H1 (cell line): ENCODE data around the gene CCDC38. TPM values are rescaled to one million over a fixed set of nuclear protein-coding genes. Genes with fewer than 3 reads are reported as not detected.

Experiments
- CTCF ChIA-PET: fragments of 300-600 bp; sonication (Branson Sonifier 250); formaldehyde crosslinking; loops from one replicate; lab custom pipeline; 2021; ENCODE audit not compliant: partially characterized antibody; lab: Charles Lee
- POLR2A ChIA-PET: fragments of 300-600 bp; sonication (Branson Sonifier 250); formaldehyde crosslinking; loops from one replicate; lab custom pipeline; 2021; ENCODE audit warnings: inconsistent platforms; ENCODE audit not compliant: partially characterized antibody; lab: Charles Lee
- DNase-seq, 2 experiments: peaks; one replicate each; pipeline versions ENCODE4 v3.0.0 to v3.0.0-alpha.2; 2010 to 2022; ENCODE audit warnings: low spot score in 2 of 2, low read depth in 1 of 2, mixed read lengths in 1 of 2
- FAIRE-seq: peaks from 2 replicates; lab custom pipeline; 2011; peaks lifted over from hg19 to GRCh38; lab: Jason Lieb, UNC
- H2AFZ ChIP-seq: 2 replicates; pipeline ENCODE4 v1.8.1; 2012; ENCODE audit warnings: low read length, inconsistent platforms
- H2AK5ac ChIP-seq: 2 replicates; pipeline ENCODE4 v1.6.1; 2013; ENCODE audit warnings: low read depth, low read length
- H2BK120ac ChIP-seq: replicated peaks from 2 replicates; pipeline ENCODE3; 2013; ENCODE audit warnings: low read depth, low read length, inconsistent platforms
- H2BK12ac ChIP-seq: 2 replicates; pipeline ENCODE4 v1.6.1; 2013; ENCODE audit warnings: low read depth, low read length
- H2BK15ac ChIP-seq: 2 replicates; pipeline ENCODE4 v1.6.1; 2013; ENCODE audit warnings: low read length
- H2BK20ac ChIP-seq: 2 replicates; pipeline ENCODE4 v1.6.1; 2013; ENCODE audit warnings: low read length
- H2BK5ac ChIP-seq: 2 replicates; pipeline ENCODE4 v1.6.1; 2013; ENCODE audit warnings: low read depth, low read length
- H3K14ac ChIP-seq: 2 replicates; pipeline ENCODE4 v1.6.1; 2013; ENCODE audit warnings: inconsistent platforms; ENCODE audit not compliant: insufficient read length
- H3K18ac ChIP-seq: 2 replicates; pipeline ENCODE4 v1.6.1; 2013; ENCODE audit warnings: low read length; ENCODE audit errors: extremely low read depth
- H3K23ac ChIP-seq: 2 replicates; pipeline ENCODE4 v1.6.1; 2013; ENCODE audit warnings: inconsistent platforms; ENCODE audit not compliant: insufficient read length
- H3K23me2 ChIP-seq: 2 replicates; pipeline ENCODE4 v1.6.1; 2013; ENCODE audit warnings: low read depth, low read length
- H3K27ac ChIP-seq: 2 replicates; pipeline ENCODE4 v1.6.1; 2011; ENCODE audit warnings: low read depth, low read length, inconsistent platforms
- H3K27me3 ChIP-seq, 4 experiments: replicated peaks in 1 of 4; 1 replicate in 1 of 4; 2 replicates in 3 of 4; pipeline versions ENCODE4 v1.6.1 to v1.8.1; 2011 to 2013; ENCODE audit warnings: low read length in 3 of 4, mild to moderate bottlenecking in 3 of 4, inconsistent platforms in 2 of 4, mixed read lengths in 2 of 4, moderate library complexity in 1 of 4; ENCODE audit not compliant: control insufficient read depth in 3 of 4, insufficient read depth in 3 of 4; ENCODE audit errors: extremely low read depth in 1 of 4
- H3K36me3 ChIP-seq, 4 experiments: 2 replicates each; pipeline versions ENCODE4 v1.6.1 to v1.8.1; 2011 to 2013; ENCODE audit warnings: mild to moderate bottlenecking in 4 of 4, low read length in 3 of 4, moderate library complexity in 2 of 4, control low read depth in 1 of 4, inconsistent platforms in 1 of 4; ENCODE audit not compliant: insufficient read depth in 4 of 4, control insufficient read depth in 2 of 4
- H3K4ac ChIP-seq: replicated peaks from 2 replicates; pipeline ENCODE3; 2013; ENCODE audit warnings: low read length, low read depth, mixed read lengths, inconsistent platforms; ENCODE audit not compliant: insufficient read length
- H3K4me1 ChIP-seq, 4 experiments: replicated peaks in 1 of 4; 1 replicate in 1 of 4; 2 replicates in 3 of 4; pipeline versions ENCODE4 v1.6.1 to v1.8.1; 2011 to 2013; ENCODE audit warnings: low read length in 3 of 4, inconsistent platforms in 2 of 4, mixed read lengths in 1 of 4; ENCODE audit not compliant: insufficient read depth in 4 of 4, control insufficient read depth in 3 of 4
- H3K4me2 ChIP-seq, 2 experiments: 2 replicates each; pipeline versions ENCODE4 v1.6.1 to v1.8.1; 2011 to 2013; ENCODE audit warnings: low read depth in 2 of 2, low read length in 2 of 2, control low read depth in 1 of 2, inconsistent platforms in 1 of 2, mild to moderate bottlenecking in 1 of 2; ENCODE audit not compliant: insufficient read depth in 1 of 2
- H3K4me3 ChIP-seq, 4 experiments: fragments of 200-600, 300-600 bp in 1 of 4; sonication (generic), shearing (Covaris generic), sonication (Bioruptor Twin) in 1 of 4; 2 replicates each; pipeline versions ENCODE4 v1.5.1 to v1.8.1; 2011 to 2016; ENCODE audit warnings: low read length in 4 of 4, low read depth in 3 of 4, control low read depth in 2 of 4, inconsistent platforms in 2 of 4, mild to moderate bottlenecking in 2 of 4, mixed read lengths in 1 of 4, moderate library complexity in 1 of 4; ENCODE audit not compliant: insufficient read depth in 2 of 4; ENCODE audit errors: extremely low read depth in 1 of 4
- H3K56ac ChIP-seq: replicated peaks from 2 replicates; pipeline ENCODE3; 2013; ENCODE audit warnings: low read depth, mild to moderate bottlenecking, mixed read lengths, low read length, inconsistent platforms; ENCODE audit not compliant: insufficient read length
- H3K79me1 ChIP-seq: 2 replicates; pipeline ENCODE4 v1.6.1; 2013; ENCODE audit warnings: low read depth, low read length, control low read depth
- H3K79me2 ChIP-seq, 2 experiments: 2 replicates each; pipeline versions ENCODE4 v1.6.1 to v1.8.1; 2012 to 2013; ENCODE audit warnings: low read length in 2 of 2, mild to moderate bottlenecking in 2 of 2, inconsistent platforms in 1 of 2; ENCODE audit not compliant: insufficient read depth in 2 of 2, control insufficient read depth in 1 of 2
- H3K9ac ChIP-seq, 4 experiments: replicated peaks in 1 of 4; 1 replicate in 1 of 4; 2 replicates in 3 of 4; pipeline versions ENCODE4 v1.6.1 to v1.8.1; 2011 to 2013; ENCODE audit warnings: low read depth in 3 of 4, low read length in 3 of 4, control low read depth in 2 of 4, mild to moderate bottlenecking in 2 of 4, moderate library complexity in 2 of 4, inconsistent platforms in 1 of 4; ENCODE audit errors: extremely low read depth in 1 of 4
- H3K9me3 ChIP-seq, 2 experiments: 2 replicates each; pipeline versions ENCODE4 v1.6.1 to v1.8.1; 2012 to 2013; ENCODE audit warnings: mild to moderate bottlenecking in 2 of 2, moderate library complexity in 2 of 2, control low read depth in 1 of 2, inconsistent platforms in 1 of 2, low read depth in 1 of 2, low read length in 1 of 2, mixed read lengths in 1 of 2; ENCODE audit not compliant: insufficient read depth in 2 of 2
- H4K20me1 ChIP-seq, 2 experiments: replicated peaks in 1 of 2; 2 replicates each; pipeline versions ENCODE3 to v1.8.1; 2011 to 2013; ENCODE audit warnings: inconsistent platforms in 2 of 2, low read length in 2 of 2, mild to moderate bottlenecking in 1 of 2; ENCODE audit not compliant: insufficient read depth in 2 of 2, control insufficient read depth in 1 of 2
- H4K5ac ChIP-seq: 2 replicates; pipeline ENCODE4 v1.6.1; 2013; ENCODE audit warnings: low read length, low read depth, mixed read lengths, inconsistent platforms; ENCODE audit not compliant: insufficient read length
- H4K8ac ChIP-seq: 2 replicates; pipeline ENCODE4 v1.8.0; 2013; ENCODE audit warnings: mild to moderate bottlenecking, moderate library complexity, low read length, inconsistent platforms; ENCODE audit not compliant: insufficient read depth; ENCODE audit errors: extremely low read depth
- H4K91ac ChIP-seq: replicated peaks from 2 replicates; pipeline ENCODE3; 2013; ENCODE audit warnings: low read length, mixed read lengths, inconsistent platforms; ENCODE audit not compliant: insufficient read length
- E2F6 ChIP-seq: IDR thresholded peaks from 2 replicates; pipeline ENCODE4 v1.6.1; 2012; ENCODE audit warnings: inconsistent platforms
- SP4 ChIP-seq: IDR thresholded peaks from 2 replicates; pipeline ENCODE4 v1.6.1; 2012; ENCODE audit warnings: low read length, inconsistent platforms
- TAF7 ChIP-seq: optimal IDR thresholded peaks from 2 replicates; pipeline ENCODE3; 2011; ENCODE audit warnings: low read depth, mild to moderate bottlenecking, inconsistent platforms, low read length, moderate library complexity, borderline replicate concordance
- TEAD4 ChIP-seq: IDR thresholded peaks from 2 replicates; pipeline ENCODE4 v1.6.1; 2012; ENCODE audit warnings: low read depth, low read length, inconsistent platforms, mixed read lengths
- polyA plus RNA-seq, 7 experiments: library from polyadenylated mRNA; depleted of rRNA in 3 of 7; stranded (reverse) in 5 of 7; unstranded in 2 of 7; fragments of >200 nt in 5 of 7; fragments of 200-250 nt in 2 of 7; gene quantifications; 1 replicate in 5 of 7; 2 replicates in 1 of 7; 4 replicates in 1 of 7; pipeline versions ENCODE4 v1.2.1 to v1.2.3, GENCODE V29; 2011 to 2013; ENCODE audit warnings: missing spikeins in 2 of 7, mixed read lengths in 2 of 7
- total RNA-seq: library from RNA; stranded (reverse); fragmentation: NEBNext Ultra II Directional; extraction: Animal tissue kit (Norgen Biotek cat#: 25700); gene quantifications from 2 replicates; pipeline ENCODE4 v1.2.1, GENCODE V29; 2021

The CCDC38 gene
- total and polyA plus RNA-seq, 2 of the 8 experiments (the other 6 are each of a cell fraction or from before 2014, with no cell fraction given) = not detected

DNA sequence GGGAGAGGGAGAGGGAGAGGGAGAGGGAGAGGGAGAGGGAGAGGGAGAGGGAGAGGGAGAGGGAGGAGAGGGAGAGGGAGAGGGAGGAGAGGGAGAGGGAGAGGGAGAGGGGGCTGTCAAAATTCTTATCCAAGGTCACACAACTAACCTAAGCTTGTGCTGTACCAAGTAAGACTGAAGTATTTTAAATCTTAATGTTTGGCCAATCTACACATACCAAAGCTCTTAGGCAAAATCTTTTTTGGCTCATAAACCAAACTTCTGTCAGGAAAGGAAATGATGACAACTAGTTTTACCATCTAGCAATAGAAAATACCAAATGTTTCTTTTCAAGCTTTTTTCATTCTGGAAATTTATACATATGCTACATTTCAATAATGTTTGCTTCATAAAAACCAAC, 33.8 kb downstream of the CCDC38 start:
- DNase-seq (no peak), FAIRE-seq (no peak)
- no peaks in the 10 kb centered on the region for H3K23me2 ChIP-seq
- no peak overlapping the region for H3K4me3 ChIP-seq
- H4K8ac ChIP-seq = no peak overlapping the region
- no peak overlapping the region for H3K14ac ChIP-seq
- no peak overlapping the region for H3K18ac ChIP-seq
- no peaks in the 10 kb centered on the region for H3K36me3 ChIP-seq
- H2BK12ac ChIP-seq = no peak overlapping the region
- no peak overlapping the region for H3K27ac ChIP-seq
- H2BK5ac ChIP-seq = no peak overlapping the region
- H3K4me2 ChIP-seq = no peak overlapping the region
- ChIA-PET CTCF (interaction anchor here (0.9 kb wide), 1 partner anchor 90 kb away, joined by 3 read pairs; no protein-coding TSS in a partner anchor), POLR2A (no interaction called here)
- H4K91ac ChIP-seq = no peak overlapping the region
- no peak overlapping the region for H2AK5ac ChIP-seq
- no peaks in the 10 kb centered on the region for H3K27me3 ChIP-seq
- no peak overlapping the region for H2AFZ ChIP-seq
- no peak overlapping the region for H2BK20ac ChIP-seq
- no peak overlapping the region for H3K56ac ChIP-seq
- H2BK120ac ChIP-seq = no peak overlapping the region
- no peaks in the 10 kb centered on the region for H3K79me2 ChIP-seq
- no peaks in the 10 kb centered on the region for H4K20me1 ChIP-seq
- H3K4me1 ChIP-seq = no peaks in the 10 kb centered on the region
- H4K5ac ChIP-seq = no peak overlapping the region
- peaks cover 0 to 6% of the 10 kb centered on the region in 2 experiments; a peak in 1 of 4 replicates for H3K9me3 ChIP-seq
- H2BK15ac ChIP-seq = no peak overlapping the region
- no peaks in the 10 kb centered on the region for H3K79me1 ChIP-seq
- H3K4ac ChIP-seq = no peak overlapping the region
- H3K9ac ChIP-seq = no peak overlapping the region
- H3K23ac ChIP-seq = no peak overlapping the region
- TF ChIP-seq TAF7 = no peak
- TF ChIP-seq SP4 = no peak
- TF ChIP-seq E2F6 = no peak
- no peak for TF ChIP-seq TEAD4
